HepG2 (cell line): ENCODE data around the gene LITAF. TPM values are rescaled to one million over a fixed set of nuclear protein-coding genes. Genes with fewer than 3 reads are reported as not detected.
A peak's percentile ranks its signal among the peaks of the same experiment; 100 is the strongest.

Source experiments
- ATAC-seq: fragments of 200-7000 bp; cut with Tn5 transposase; 3 replicates; pipeline ENCODE4 v1.9.1; 2020; ENCODE audit warnings: mild to moderate bottlenecking, moderate library complexity
- BruUV-seq: library from RNA; stranded (reverse); fragments of 400-500 nt; replicated peaks from 2 replicates; lab custom pipeline; 2021; lab: Mats Ljungman, UMichigan
- CTCF ChIA-PET: fragments of 300-600 bp; formaldehyde crosslinking; extraction: SDS; loops from one replicate; lab custom pipeline; 2021; ENCODE audit warnings: low total read pairs, inconsistent platforms, low intra/inter-chr PET ratio; lab: Yijun Ruan, JAX
- POLR2A ChIA-PET: fragments of 350-600 bp; sonication (Branson Sonifier 250); formaldehyde crosslinking; loops from one replicate; lab custom pipeline; 2020; ENCODE audit warnings: antibody characterized with exemption, inconsistent platforms; lab: Yijun Ruan, JAX
- DNase-seq: peaks from one replicate; pipeline ENCODE4 v3.0.0-alpha.2; 2015; ENCODE audit warnings: low spot score
- FAIRE-seq: peaks from 3 replicates; lab custom pipeline; 2011; peaks lifted over from hg19 to GRCh38; lab: Jason Lieb, UNC
- H2AFZ ChIP-seq: one replicate; pipeline ENCODE4 v1.6.1; 2011; ENCODE audit warnings: low read length, inconsistent platforms
- H3K27ac ChIP-seq: fragments of 300-600 bp; 3 replicates; pipeline ENCODE4 v1.8.0; 2011; ENCODE audit warnings: mixed run types, mild to moderate bottlenecking, mixed read lengths, low read length, inconsistent platforms; ENCODE audit not compliant: insufficient read depth; ENCODE audit errors: extremely low read length
- H3K27me3 ChIP-seq, 2 experiments: fragments of 200-600 bp in 1 of 2; 2 replicates in 1 of 2; 3 replicates in 1 of 2; pipeline versions ENCODE4 v1.6.0 to v1.8.0; 2011; ENCODE audit warnings: low read length in 2 of 2, mild to moderate bottlenecking in 2 of 2, moderate library complexity in 2 of 2, inconsistent platforms in 1 of 2; ENCODE audit not compliant: insufficient read depth in 2 of 2, control insufficient read depth in 1 of 2
- H3K36me3 ChIP-seq, 2 experiments: fragments of 200-600 bp in 1 of 2; replicated peaks in 1 of 2; 2 replicates in 1 of 2; 3 replicates in 1 of 2; pipeline versions ENCODE4 v1.5.1 to v1.8.0; 2011; ENCODE audit warnings: low read length in 2 of 2, inconsistent platforms in 1 of 2; ENCODE audit not compliant: insufficient read depth in 2 of 2, control insufficient read depth in 1 of 2
- H3K4me1 ChIP-seq: 2 replicates; pipeline ENCODE4 v1.5.1; 2012; ENCODE audit warnings: low read length, inconsistent platforms; ENCODE audit not compliant: insufficient read depth
- H3K4me2 ChIP-seq: 2 replicates; pipeline ENCODE4 v1.6.0; 2011; ENCODE audit warnings: low read depth, low read length, inconsistent platforms
- H3K4me3 ChIP-seq, 3 experiments: fragments of 200-600 bp in 1 of 3; sonication (generic), shearing (Covaris generic) in 1 of 3; replicated peaks in 1 of 3; 2 replicates each; pipeline ENCODE4 v1.5.1; 2011 to 2016; ENCODE audit warnings: low read length in 3 of 3, inconsistent platforms in 2 of 3, low read depth in 2 of 3, mild to moderate bottlenecking in 2 of 3, control low read depth in 1 of 3, mixed read lengths in 1 of 3; ENCODE audit not compliant: insufficient read depth in 1 of 3
- H3K79me2 ChIP-seq: one replicate; pipeline ENCODE4 v1.6.1; 2011; ENCODE audit warnings: low read length, inconsistent platforms; ENCODE audit not compliant: insufficient read depth
- H3K9ac ChIP-seq: 2 replicates; pipeline ENCODE4 v1.6.0; 2011; ENCODE audit warnings: mild to moderate bottlenecking, low read depth, low read length, inconsistent platforms; ENCODE audit not compliant: insufficient read depth
- H3K9me3 ChIP-seq: 2 replicates; pipeline ENCODE4 v1.5.1; 2012; ENCODE audit warnings: mild to moderate bottlenecking, low read length
- H4K20me1 ChIP-seq: 2 replicates; pipeline ENCODE4 v1.6.0; 2011; ENCODE audit warnings: inconsistent platforms, mild to moderate bottlenecking, low read length, moderate library complexity; ENCODE audit not compliant: insufficient read depth
- ADNP ChIP-seq: sonication (generic); formaldehyde crosslinking; IDR thresholded peaks from 2 replicates; pipeline ENCODE4 v1.4.0; 2020; ENCODE audit warnings: missing genetic modification reagents
- NCOA1 ChIP-seq: sonication (generic); formaldehyde crosslinking; IDR thresholded peaks from 2 replicates; pipeline ENCODE4 v1.9.0; 2021; ENCODE audit warnings: missing genetic modification reagents
- SAP130 ChIP-seq: IDR thresholded peaks from 2 replicates; pipeline ENCODE4 v1.6.1; 2016; ENCODE audit warnings: low read depth
- ZMYM3 ChIP-seq: sonication (generic); formaldehyde crosslinking; IDR thresholded peaks from 2 replicates; pipeline ENCODE4 v1.5.1; 2020; ENCODE audit warnings: mild to moderate bottlenecking, missing genetic modification reagents
- ZNF574 ChIP-seq: sonication (generic); formaldehyde crosslinking; IDR thresholded peaks from 2 replicates; pipeline ENCODE4 v1.4.0; 2020; ENCODE audit warnings: missing genetic modification reagents
- whole genome bisulfite sequencing: methylation state at CpG from one replicate; pipeline ENCODE4 v1.1.6; 2017; ENCODE audit warnings: low lambda C conversion rate; 5-methylcytosine and 5-hydroxymethylcytosine counted together
- in situ Hi-C: cut with HindIII; loops from 2 replicates; pipeline ENCODE4 v1.10.0; 2017; ENCODE audit warnings: low pct_unique_long_range_greater_than_20kb; ENCODE audit not compliant: extremely low pct_ligation_motif_present
- intact Hi-C: fragments of 100-400 bp; cut with micrococcal nuclease; formaldehyde crosslinking; loops from one replicate; pipeline ENCODE4 v1.10.0; 2022; ENCODE audit not compliant: unreplicated experiment
- polyA plus RNA-seq, 8 experiments: library from polyadenylated mRNA; depleted of rRNA in 3 of 8; stranded (reverse) in 7 of 8; unstranded in 1 of 8; fragments of >200 nt; fragmentation: Illumina TruSeq in 4 of 8; extraction: Trizol in 4 of 8; gene quantifications; 2 replicates each; pipeline versions ENCODE4 v1.2.1 to v1.2.3, GENCODE V29; 2011 to 2016; ENCODE audit warnings: low read depth in 4 of 8, missing spikeins in 1 of 8, mixed read lengths in 1 of 8; ENCODE audit not compliant: insufficient read depth in 1 of 8
- total RNA-seq, 5 experiments: library from RNA; depleted of rRNA; stranded (reverse); fragments of >200 nt; fragmentation: Illumina TruSeq; extraction: Trizol; gene quantifications; 2 replicates each; pipeline ENCODE4 v1.2.3, GENCODE V29; 2016; ENCODE audit warnings: low read depth in 1 of 5

LITAF gene
- total and polyA plus RNA-seq, 2 of the 13 experiments (the other 11 are each of a cell fraction or from before 2014, with no cell fraction given): 80.1 to 141 TPM

- DNase-seq (no peak), FAIRE-seq (no peak), ATAC-seq (no peak)
- peaks cover 9 to 73% of the 10 kb centered on the region in 2 experiments for H3K27me3 ChIP-seq
- H3K9me3 ChIP-seq: no peaks in the 10 kb centered on the region
- H3K9ac ChIP-seq: no peak overlapping the region
- no peak overlapping the region for H3K4me2 ChIP-seq
- intact Hi-C loops (no loop called here), in situ Hi-C loops (no loop called here)
- H3K4me3 ChIP-seq: no peak overlapping the region
- no peak overlapping the region for H3K27ac ChIP-seq
- H3K4me1 ChIP-seq: peaks cover 52% of the 10 kb centered on the region
- ChIA-PET POLR2A (no interaction called here), CTCF (no interaction called here)
- H3K79me2 ChIP-seq: no peaks in the 10 kb centered on the region
- TF ChIP-seq ADNP (CRISPR knock-in tag) (0 out of 2 replicates have a peak, but pooled peaks have one; percentile 40), SAP130 (no peak), ZMYM3 (CRISPR knock-in tag) (peak; percentile 90), ZNF574 (CRISPR knock-in tag) (no peak), NCOA1 (CRISPR knock-in tag) (0 out of 2 replicates have a peak, but pooled peaks have one; percentile 6)
- no peak overlapping the region for H2AFZ ChIP-seq
- H3K36me3 ChIP-seq: no peaks in the 10 kb centered on the region
- 40% methylated on average over 4 of the region's 4 CpGs for WGBS
- no peaks in the 10 kb centered on the region for H4K20me1 ChIP-seq
- no TSS peak for BruUV-seq
Measured at GRCh38 chr16:11599579-11599978, 12.9 kb upstream of the LITAF start.
